RWPE2 (cell line): ENCODE measurements around the gene ITGA11.

Experiments
- ATAC-seq: fragments of 200-7000 bp; cut with Tn5 transposase; 3 replicates; pipeline ENCODE4 v1.9.1; 2021; ENCODE audit warnings: low read depth
- DNase-seq: peaks from one replicate; pipeline ENCODE4 v3.0.0-alpha.2; 2020; ENCODE audit warnings: low spot score
- H3K27ac ChIP-seq: fragments of 450-650 bp; 2 replicates; pipeline ENCODE4 v1.5.1; 2017; ENCODE audit warnings: mild to moderate bottlenecking; ENCODE audit not compliant: poor library complexity, severe bottlenecking
- H3K27me3 ChIP-seq: fragments of 250-450 bp; sonication (Bioruptor Pico); 2 replicates; pipeline ENCODE4 v1.5.1; 2021; ENCODE audit warnings: mild to moderate bottlenecking, moderate library complexity; ENCODE audit not compliant: insufficient read depth, poor library complexity, severe bottlenecking
- H3K36me3 ChIP-seq: fragments of 250-450 bp; sonication (Bioruptor Pico); 2 replicates; pipeline ENCODE4 v1.5.1; 2020; ENCODE audit warnings: low read depth, mild to moderate bottlenecking, moderate library complexity
- H3K4me1 ChIP-seq: fragments of 250-450 bp; sonication (Bioruptor Pico); 2 replicates; pipeline ENCODE4 v1.5.1; 2021; ENCODE audit warnings: mild to moderate bottlenecking, moderate library complexity; ENCODE audit not compliant: insufficient read depth, poor library complexity, severe bottlenecking
- H3K4me3 ChIP-seq: fragments of 250-450 bp; sonication (Bioruptor Pico); 2 replicates; pipeline ENCODE4 v1.5.1; 2021; ENCODE audit warnings: mild to moderate bottlenecking, moderate library complexity; ENCODE audit not compliant: severe bottlenecking
- H3K9me3 ChIP-seq: fragments of 250-450 bp; sonication (Bioruptor Pico); 2 replicates; pipeline ENCODE4 v1.5.1; 2021; ENCODE audit warnings: mild to moderate bottlenecking, moderate library complexity; ENCODE audit not compliant: severe bottlenecking
- TF ChIP-seq, protein P1 (sequence below): fragments of 450-650 bp; IDR thresholded peaks from one replicate; pipeline ENCODE4 v1.5.1; 2017; ENCODE audit warnings: mild to moderate bottlenecking, moderate library complexity; ENCODE audit not compliant: poor library complexity, severe bottlenecking

ITGA11 gene

GRCh38 chr15:68328964-68329363 is 103.0 kb downstream of the ITGA11 start:
- Histone ChIP-seq H3K4me3 (no peak overlapping the region), H3K27ac (no peak overlapping the region), H3K36me3 (no peaks in the 10 kb centered on the region), H3K4me1 (peaks cover 5% of the 10 kb centered on the region), H3K9me3 (no peaks in the 10 kb centered on the region), H3K27me3 (no peaks in the 10 kb centered on the region)
- DNase-seq (no peak), ATAC-seq (no peak)
- TF ChIP-seq, protein P1, sequence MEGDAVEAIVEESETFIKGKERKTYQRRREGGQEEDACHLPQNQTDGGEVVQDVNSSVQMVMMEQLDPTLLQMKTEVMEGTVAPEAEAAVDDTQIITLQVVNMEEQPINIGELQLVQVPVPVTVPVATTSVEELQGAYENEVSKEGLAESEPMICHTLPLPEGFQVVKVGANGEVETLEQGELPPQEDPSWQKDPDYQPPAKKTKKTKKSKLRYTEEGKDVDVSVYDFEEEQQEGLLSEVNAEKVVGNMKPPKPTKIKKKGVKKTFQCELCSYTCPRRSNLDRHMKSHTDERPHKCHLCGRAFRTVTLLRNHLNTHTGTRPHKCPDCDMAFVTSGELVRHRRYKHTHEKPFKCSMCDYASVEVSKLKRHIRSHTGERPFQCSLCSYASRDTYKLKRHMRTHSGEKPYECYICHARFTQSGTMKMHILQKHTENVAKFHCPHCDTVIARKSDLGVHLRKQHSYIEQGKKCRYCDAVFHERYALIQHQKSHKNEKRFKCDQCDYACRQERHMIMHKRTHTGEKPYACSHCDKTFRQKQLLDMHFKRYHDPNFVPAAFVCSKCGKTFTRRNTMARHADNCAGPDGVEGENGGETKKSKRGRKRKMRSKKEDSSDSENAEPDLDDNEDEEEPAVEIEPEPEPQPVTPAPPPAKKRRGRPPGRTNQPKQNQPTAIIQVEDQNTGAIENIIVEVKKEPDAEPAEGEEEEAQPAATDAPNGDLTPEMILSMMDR = no peak

GRCh38 chr15:68328443-68328842 is 103.5 kb downstream of the ITGA11 start:
- Histone ChIP-seq H3K27ac (no peak overlapping the region), H3K4me1 (peaks cover under 1% of the 10 kb centered on the region), H3K9me3 (no peaks in the 10 kb centered on the region), H3K4me3 (no peak overlapping the region), H3K36me3 (no peaks in the 10 kb centered on the region), H3K27me3 (no peaks in the 10 kb centered on the region)
- TF ChIP-seq, protein P1 = no peak
- no peak for DNase-seq
- ATAC-seq = no peak

- Histone ChIP-seq H3K4me3 (no peak overlapping the region), H3K36me3 (no peaks in the 10 kb centered on the region), H3K9me3 (no peaks in the 10 kb centered on the region), H3K27ac (no peak overlapping the region), H3K27me3 (no peaks in the 10 kb centered on the region), H3K4me1 (no peaks in the 10 kb centered on the region)
- ATAC-seq (no peak), DNase-seq (no peak)
- TF ChIP-seq, protein P1 = no peak
These were observed 105.1 kb downstream of the ITGA11 start for GRCh38 chr15:68326711-68327354.

- no peaks in the 10 kb centered on the region for H3K9me3 ChIP-seq
- H3K27me3 ChIP-seq = no peaks in the 10 kb centered on the region
- no peak overlapping the region for H3K27ac ChIP-seq
- no peaks in the 10 kb centered on the region for H3K4me1 ChIP-seq
- no peak overlapping the region for H3K4me3 ChIP-seq
- TF ChIP-seq, protein P1 = no peak
- H3K36me3 ChIP-seq = no peaks in the 10 kb centered on the region
- DNase-seq (no peak), ATAC-seq (no peak)
These were observed 106.2 kb downstream of the ITGA11 start for GRCh38 chr15:68325726-68326125.

DNA sequence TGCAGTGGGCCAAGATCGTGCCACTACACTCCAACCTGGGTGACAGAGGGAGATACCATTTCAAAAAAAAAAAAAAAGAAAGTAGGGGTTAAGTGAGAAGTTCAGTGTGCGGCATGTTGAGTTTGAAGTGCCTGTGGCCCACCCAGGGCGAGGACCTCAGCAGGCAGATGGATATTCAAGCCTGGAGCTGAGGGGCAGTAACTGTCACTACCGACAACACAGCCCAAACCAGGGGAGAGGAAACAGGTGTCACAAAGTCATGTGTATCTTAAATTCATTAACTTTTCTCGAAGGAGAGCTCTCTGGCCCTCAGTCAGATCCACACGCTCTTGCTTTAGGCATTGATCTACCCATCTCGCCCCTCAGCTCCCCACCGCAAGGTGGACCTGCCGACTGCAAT is 109.2 kb downstream of the ITGA11 start:
- no peaks in the 10 kb centered on the region for H3K36me3 ChIP-seq
- H3K9me3 ChIP-seq = no peaks in the 10 kb centered on the region
- DNase-seq = no peak
- no peak for ATAC-seq
- no peaks in the 10 kb centered on the region for H3K27me3 ChIP-seq
- no peaks in the 10 kb centered on the region for H3K4me1 ChIP-seq
- H3K27ac ChIP-seq = no peak overlapping the region
- TF ChIP-seq, protein P1 = no peak
- no peak overlapping the region for H3K4me3 ChIP-seq
